Stimulated activated CD8-positive, alpha-beta memory T cell treated with anti-CD3 and anti-CD28 coated beads, Interleukin-4, amount 100 ng/mL, for 24 hours (primary cell): ENCODE measurements around the gene MAP2.

Experiments used
- DNase-seq: peaks from one replicate; pipeline ENCODE4 v3.0.0-alpha.2; 2020; ENCODE audit warnings: low read depth

The MAP2 gene

GRCh38 chr2:209529579-209529978 is 105.7 kb downstream of the MAP2 start:
- no peak for DNase-seq

GRCh38 chr2:209532321-209532720 is 108.5 kb downstream of the MAP2 start:
- DNase-seq: no peak

GRCh38 chr2:209533391-209533790 is 109.5 kb downstream of the MAP2 start:
- no peak for DNase-seq

- DNase-seq: no peak
Measured at GRCh38 chr2:209534228-209534627, 110.4 kb downstream of the MAP2 start.

- DNase-seq: no peak
Measured at GRCh38 chr2:209536363-209536762, 112.5 kb downstream of the MAP2 start.

GRCh38 chr2:209547726-209548125 is 123.9 kb downstream of the MAP2 start:
- no peak for DNase-seq

- no peak for DNase-seq
Measured at GRCh38 chr2:209549589-209549988, 125.7 kb downstream of the MAP2 start.

- no peak for DNase-seq
Measured at GRCh38 chr2:209553913-209554312, 130.1 kb downstream of the MAP2 start.

- DNase-seq: no peak
Measured at GRCh38 chr2:209556354-209556961, 132.6 kb downstream of the MAP2 start.

- no peak for DNase-seq
Measured at GRCh38 chr2:209560911-209561310, 137.1 kb downstream of the MAP2 start.

GRCh38 chr2:209563453-209563852 is 139.6 kb downstream of the MAP2 start:
- no peak for DNase-seq

- DNase-seq: no peak
Measured at GRCh38 chr2:209564816-209565215, 141.0 kb downstream of the MAP2 start.

GRCh38 chr2:209565896-209566582 is 142.2 kb downstream of the MAP2 start:
- DNase-seq: no peak

- DNase-seq: no peak
Measured at GRCh38 chr2:209570194-209570593, 146.3 kb downstream of the MAP2 start.

GRCh38 chr2:209574515-209574914 is 150.7 kb downstream of the MAP2 start:
- no peak for DNase-seq

- no peak for DNase-seq
Measured at GRCh38 chr2:209577376-209578357, 153.8 kb downstream of the MAP2 start.

GRCh38 chr2:209578394-209579001 is 154.7 kb downstream of the MAP2 start:
- DNase-seq: no peak

- no peak for DNase-seq
Measured at GRCh38 chr2:209579230-209579749, 155.4 kb downstream of the MAP2 start.

- DNase-seq: no peak
Measured at GRCh38 chr2:209581040-209581439, 157.2 kb downstream of the MAP2 start.

GRCh38 chr2:209582281-209582680 is 158.4 kb downstream of the MAP2 start:
- DNase-seq: no peak

GRCh38 chr2:209584472-209584871 is 160.6 kb downstream of the MAP2 start:
- DNase-seq: no peak

- DNase-seq: no peak
Measured at GRCh38 chr2:209584915-209585314, 161.1 kb downstream of the MAP2 start.
